HEK293 (cell line): ENCODE data around the gene TLL1.

Experiments
- CTCF ChIA-PET: fragments of 350-600 bp; formaldehyde crosslinking; extraction: SDS; loops from one replicate; lab custom pipeline; 2021; ENCODE audit warnings: antibody characterized with exemption; lab: Yijun Ruan, JAX
- POLR2A ChIA-PET: fragments of 300-600 bp; formaldehyde crosslinking; extraction: SDS; loops from one replicate; lab custom pipeline; 2020; ENCODE audit warnings: antibody characterized with exemption, inconsistent platforms; lab: Yijun Ruan, JAX
- H3K27ac ChIP-seq: fragments of 200-500 bp; sonication (Bioruptor generic); 2 replicates; pipeline ENCODE4 v1.5.1; 2014; ENCODE audit warnings: low read depth, low read length, control low read depth, inconsistent platforms; ENCODE audit errors: extremely low read depth
- H3K36me3 ChIP-seq, 2 experiments: fragments of 200-500 bp in 1 of 2; sonication (Bioruptor generic) in 1 of 2; 1 replicate in 1 of 2; 2 replicates in 1 of 2; pipeline ENCODE4 v1.5.1; 2014 to 2017; ENCODE audit warnings: inconsistent platforms in 2 of 2, low read length in 2 of 2; ENCODE audit not compliant: control insufficient read depth in 2 of 2, insufficient read depth in 1 of 2
- H3K4me1 ChIP-seq: fragments of 200-500 bp; sonication (Bioruptor generic); 2 replicates; pipeline ENCODE4 v1.5.1; 2014; ENCODE audit warnings: mild to moderate bottlenecking, low read length, inconsistent platforms; ENCODE audit not compliant: control insufficient read depth, insufficient read depth
- H3K4me3 ChIP-seq: 2 replicates; pipeline ENCODE4 v1.5.1; 2011; ENCODE audit warnings: low read depth, mild to moderate bottlenecking, control low read depth, low read length, moderate library complexity
- H3K9me3 ChIP-seq: fragments of 200-500 bp; sonication (Bioruptor generic); 2 replicates; pipeline ENCODE4 v1.5.1; 2014; ENCODE audit warnings: low read depth, low read length, inconsistent platforms; ENCODE audit not compliant: control insufficient read depth, insufficient read depth
- GFI1B ChIP-seq: fragments of 450-650 bp; formaldehyde crosslinking; IDR thresholded peaks from 2 replicates; pipeline ENCODE4 v1.5.1; 2016; ENCODE audit warnings: missing biosample characterization, missing genetic modification characterization
- SCRT1 ChIP-seq: fragments of 450-650 bp; formaldehyde crosslinking; IDR thresholded peaks from 2 replicates; pipeline ENCODE4 v1.5.1; 2016; ENCODE audit warnings: missing biosample characterization, missing genetic modification characterization, borderline replicate concordance
- ZNF19 ChIP-seq: fragments of 450-650 bp; formaldehyde crosslinking; IDR thresholded peaks from 2 replicates; pipeline ENCODE4; 2016; ENCODE audit warnings: missing biosample characterization, missing genetic modification characterization, low read depth
- ZNF510 ChIP-seq: fragments of 450-650 bp; formaldehyde crosslinking; IDR thresholded peaks from 2 replicates; pipeline ENCODE4 v1.5.1; 2018; ENCODE audit warnings: mild to moderate bottlenecking, missing genetic modification characterization, missing biosample characterization; ENCODE audit not compliant: insufficient replicate concordance
- ZNF701 ChIP-seq: fragments of 450-650 bp; formaldehyde crosslinking; IDR thresholded peaks from 2 replicates; pipeline ENCODE4 v1.5.1; 2016; ENCODE audit warnings: missing biosample characterization, missing genetic modification characterization
- ZNF76 ChIP-seq: fragments of 450-650 bp; formaldehyde crosslinking; IDR thresholded peaks from 2 replicates; pipeline ENCODE4; 2016; ENCODE audit warnings: low read depth, missing biosample characterization, missing genetic modification characterization, borderline replicate concordance
- ZNF777 ChIP-seq: fragments of 450-650 bp; formaldehyde crosslinking; IDR thresholded peaks from 2 replicates; pipeline ENCODE4 v1.5.1; 2017; ENCODE audit warnings: missing biosample characterization, missing genetic modification characterization, borderline replicate concordance
- TF ChIP-seq, protein P1 (sequence below): fragments of 450-650 bp; formaldehyde crosslinking; IDR thresholded peaks from 2 replicates; pipeline ENCODE4 v1.5.1; 2016; ENCODE audit warnings: missing biosample characterization, missing genetic modification characterization
- TF ChIP-seq, protein P2 (sequence below): fragments of 450-650 bp; formaldehyde crosslinking; IDR thresholded peaks from 2 replicates; pipeline ENCODE4 v1.5.1; 2016; ENCODE audit warnings: missing biosample characterization, missing genetic modification characterization
- TF ChIP-seq, protein P3 (sequence below): fragments of 450-650 bp; formaldehyde crosslinking; IDR thresholded peaks from 2 replicates; pipeline ENCODE4 v1.5.1; 2016; ENCODE audit warnings: missing biosample characterization, missing genetic modification characterization
- TF ChIP-seq, protein P4 (sequence below): fragments of 450-650 bp; formaldehyde crosslinking; IDR thresholded peaks from 2 replicates; pipeline ENCODE4 v1.5.1; 2016; ENCODE audit warnings: missing biosample characterization, missing genetic modification characterization
- TF ChIP-seq, protein P5 (sequence below): fragments of 450-650 bp; formaldehyde crosslinking; IDR thresholded peaks from 2 replicates; pipeline ENCODE4 v1.5.1; 2016; ENCODE audit warnings: missing biosample characterization, missing genetic modification characterization

TLL1 gene

DNA sequence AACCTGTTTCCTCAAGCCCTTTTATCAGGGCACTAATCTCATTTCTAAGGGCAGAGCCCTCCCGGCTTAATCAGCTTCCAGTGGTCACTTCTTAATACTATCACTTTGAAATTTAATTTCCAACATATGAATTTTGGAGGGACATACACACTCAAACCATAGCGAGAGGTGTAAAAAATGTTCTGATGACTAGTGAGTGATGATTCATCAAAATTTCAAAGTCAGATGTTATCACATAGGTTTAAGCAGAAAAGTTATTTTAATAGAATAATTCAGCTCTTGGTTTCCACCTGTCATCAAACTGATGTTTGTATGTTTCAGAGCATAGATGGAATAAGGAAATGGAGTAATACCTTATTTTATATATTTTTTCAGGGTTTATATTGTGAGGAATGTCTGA is 161.9 kb downstream of the TLL1 start (continued):
- TF ChIP-seq, protein P1, sequence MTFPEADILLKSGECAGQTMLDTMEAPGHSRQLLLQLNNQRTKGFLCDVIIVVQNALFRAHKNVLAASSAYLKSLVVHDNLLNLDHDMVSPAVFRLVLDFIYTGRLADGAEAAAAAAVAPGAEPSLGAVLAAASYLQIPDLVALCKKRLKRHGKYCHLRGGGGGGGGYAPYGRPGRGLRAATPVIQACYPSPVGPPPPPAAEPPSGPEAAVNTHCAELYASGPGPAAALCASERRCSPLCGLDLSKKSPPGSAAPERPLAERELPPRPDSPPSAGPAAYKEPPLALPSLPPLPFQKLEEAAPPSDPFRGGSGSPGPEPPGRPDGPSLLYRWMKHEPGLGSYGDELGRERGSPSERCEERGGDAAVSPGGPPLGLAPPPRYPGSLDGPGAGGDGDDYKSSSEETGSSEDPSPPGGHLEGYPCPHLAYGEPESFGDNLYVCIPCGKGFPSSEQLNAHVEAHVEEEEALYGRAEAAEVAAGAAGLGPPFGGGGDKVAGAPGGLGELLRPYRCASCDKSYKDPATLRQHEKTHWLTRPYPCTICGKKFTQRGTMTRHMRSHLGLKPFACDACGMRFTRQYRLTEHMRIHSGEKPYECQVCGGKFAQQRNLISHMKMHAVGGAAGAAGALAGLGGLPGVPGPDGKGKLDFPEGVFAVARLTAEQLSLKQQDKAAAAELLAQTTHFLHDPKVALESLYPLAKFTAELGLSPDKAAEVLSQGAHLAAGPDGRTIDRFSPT (tag by site-specific recombination) = no peak
- TF ChIP-seq, protein P2, sequence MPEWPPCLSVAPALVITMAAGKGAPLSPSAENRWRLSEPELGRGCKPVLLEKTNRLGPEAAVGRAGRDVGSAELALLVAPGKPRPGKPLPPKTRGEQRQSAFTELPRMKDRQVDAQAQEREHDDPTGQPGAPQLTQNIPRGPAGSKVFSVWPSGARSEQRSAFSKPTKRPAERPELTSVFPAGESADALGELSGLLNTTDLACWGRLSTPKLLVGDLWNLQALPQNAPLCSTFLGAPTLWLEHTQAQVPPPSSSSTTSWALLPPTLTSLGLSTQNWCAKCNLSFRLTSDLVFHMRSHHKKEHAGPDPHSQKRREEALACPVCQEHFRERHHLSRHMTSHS (tag by site-specific recombination) = no peak

DNA sequence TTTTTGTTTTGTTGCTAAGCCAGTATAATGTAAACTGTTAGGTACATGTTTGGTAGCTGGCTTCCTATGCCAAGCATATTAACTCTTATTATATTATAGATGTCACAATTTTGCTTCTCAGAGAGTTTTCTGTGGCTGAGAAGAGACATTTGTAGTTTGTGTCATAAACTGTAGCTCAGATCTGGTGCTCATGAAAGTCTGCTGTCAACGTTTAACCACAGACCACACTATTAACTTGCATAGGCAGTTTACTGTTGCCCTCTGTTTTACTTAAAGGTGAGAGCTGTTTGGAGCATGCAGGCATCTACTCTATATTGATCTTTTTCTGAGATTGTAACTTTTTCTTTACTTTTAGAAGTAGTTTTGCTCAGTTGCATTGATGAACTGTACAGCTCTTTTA is 166.8 kb downstream of the TLL1 start:
- CTCF ChIA-PET = no interaction called here
- no peak overlapping the region for H3K27ac ChIP-seq
- no peaks in the 10 kb centered on the region for H3K36me3 ChIP-seq
- no peaks in the 10 kb centered on the region for H3K9me3 ChIP-seq
- H3K4me1 ChIP-seq = no peaks in the 10 kb centered on the region
- POLR2A ChIA-PET = no interaction called here
- H3K4me3 ChIP-seq = no peak overlapping the region
- no peak for TF ChIP-seq SCRT1
- no peak for TF ChIP-seq ZNF777 (tag by site-specific recombination)
- no peak for TF ChIP-seq ZNF510 (tag by site-specific recombination)
- no peak for TF ChIP-seq ZNF76
- TF ChIP-seq, protein P3, sequence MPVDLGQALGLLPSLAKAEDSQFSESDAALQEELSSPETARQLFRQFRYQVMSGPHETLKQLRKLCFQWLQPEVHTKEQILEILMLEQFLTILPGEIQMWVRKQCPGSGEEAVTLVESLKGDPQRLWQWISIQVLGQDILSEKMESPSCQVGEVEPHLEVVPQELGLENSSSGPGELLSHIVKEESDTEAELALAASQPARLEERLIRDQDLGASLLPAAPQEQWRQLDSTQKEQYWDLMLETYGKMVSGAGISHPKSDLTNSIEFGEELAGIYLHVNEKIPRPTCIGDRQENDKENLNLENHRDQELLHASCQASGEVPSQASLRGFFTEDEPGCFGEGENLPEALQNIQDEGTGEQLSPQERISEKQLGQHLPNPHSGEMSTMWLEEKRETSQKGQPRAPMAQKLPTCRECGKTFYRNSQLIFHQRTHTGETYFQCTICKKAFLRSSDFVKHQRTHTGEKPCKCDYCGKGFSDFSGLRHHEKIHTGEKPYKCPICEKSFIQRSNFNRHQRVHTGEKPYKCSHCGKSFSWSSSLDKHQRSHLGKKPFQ (tag by site-specific recombination) = no peak
- TF ChIP-seq GFI1B (tag by site-specific recombination) = no peak
- TF ChIP-seq, protein P4, sequence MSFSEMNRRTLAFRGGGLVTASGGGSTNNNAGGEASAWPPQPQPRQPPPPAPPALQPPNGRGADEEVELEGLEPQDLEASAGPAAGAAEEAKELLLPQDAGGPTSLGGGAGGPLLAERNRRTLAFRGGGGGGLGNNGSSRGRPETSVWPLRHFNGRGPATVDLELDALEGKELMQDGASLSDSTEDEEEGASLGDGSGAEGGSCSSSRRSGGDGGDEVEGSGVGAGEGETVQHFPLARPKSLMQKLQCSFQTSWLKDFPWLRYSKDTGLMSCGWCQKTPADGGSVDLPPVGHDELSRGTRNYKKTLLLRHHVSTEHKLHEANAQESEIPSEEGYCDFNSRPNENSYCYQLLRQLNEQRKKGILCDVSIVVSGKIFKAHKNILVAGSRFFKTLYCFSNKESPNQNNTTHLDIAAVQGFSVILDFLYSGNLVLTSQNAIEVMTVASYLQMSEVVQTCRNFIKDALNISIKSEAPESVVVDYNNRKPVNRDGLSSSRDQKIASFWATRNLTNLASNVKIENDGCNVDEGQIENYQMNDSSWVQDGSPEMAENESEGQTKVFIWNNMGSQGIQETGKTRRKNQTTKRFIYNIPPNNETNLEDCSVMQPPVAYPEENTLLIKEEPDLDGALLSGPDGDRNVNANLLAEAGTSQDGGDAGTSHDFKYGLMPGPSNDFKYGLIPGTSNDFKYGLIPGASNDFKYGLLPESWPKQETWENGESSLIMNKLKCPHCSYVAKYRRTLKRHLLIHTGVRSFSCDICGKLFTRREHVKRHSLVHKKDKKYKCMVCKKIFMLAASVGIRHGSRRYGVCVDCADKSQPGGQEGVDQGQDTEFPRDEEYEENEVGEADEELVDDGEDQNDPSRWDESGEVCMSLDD = no peak
- TF ChIP-seq ZNF701 = no peak
- TF ChIP-seq, protein P5, sequence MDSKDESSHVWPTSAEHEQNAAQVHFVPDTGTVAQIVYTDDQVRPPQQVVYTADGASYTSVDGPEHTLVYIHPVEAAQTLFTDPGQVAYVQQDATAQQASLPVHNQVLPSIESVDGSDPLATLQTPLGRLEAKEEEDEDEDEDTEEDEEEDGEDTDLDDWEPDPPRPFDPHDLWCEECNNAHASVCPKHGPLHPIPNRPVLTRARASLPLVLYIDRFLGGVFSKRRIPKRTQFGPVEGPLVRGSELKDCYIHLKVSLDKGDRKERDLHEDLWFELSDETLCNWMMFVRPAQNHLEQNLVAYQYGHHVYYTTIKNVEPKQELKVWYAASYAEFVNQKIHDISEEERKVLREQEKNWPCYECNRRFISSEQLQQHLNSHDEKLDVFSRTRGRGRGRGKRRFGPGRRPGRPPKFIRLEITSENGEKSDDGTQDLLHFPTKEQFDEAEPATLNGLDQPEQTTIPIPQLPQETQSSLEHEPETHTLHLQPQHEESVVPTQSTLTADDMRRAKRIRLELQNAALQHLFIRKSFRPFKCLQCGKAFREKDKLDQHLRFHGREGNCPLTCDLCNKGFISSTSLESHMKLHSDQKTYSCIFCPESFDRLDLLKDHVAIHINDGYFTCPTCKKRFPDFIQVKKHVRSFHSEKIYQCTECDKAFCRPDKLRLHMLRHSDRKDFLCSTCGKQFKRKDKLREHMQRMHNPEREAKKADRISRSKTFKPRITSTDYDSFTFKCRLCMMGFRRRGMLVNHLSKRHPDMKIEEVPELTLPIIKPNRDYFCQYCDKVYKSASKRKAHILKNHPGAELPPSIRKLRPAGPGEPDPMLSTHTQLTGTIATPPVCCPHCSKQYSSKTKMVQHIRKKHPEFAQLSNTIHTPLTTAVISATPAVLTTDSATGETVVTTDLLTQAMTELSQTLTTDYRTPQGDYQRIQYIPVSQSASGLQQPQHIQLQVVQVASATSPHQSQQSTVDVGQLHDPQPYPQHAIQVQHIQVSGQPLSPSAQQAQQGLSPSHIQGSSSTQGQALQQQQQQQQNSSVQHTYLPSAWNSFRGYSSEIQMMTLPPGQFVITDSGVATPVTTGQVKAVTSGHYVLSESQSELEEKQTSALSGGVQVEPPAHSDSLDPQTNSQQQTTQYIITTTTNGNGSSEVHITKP (tag by site-specific recombination) = no peak
- no peak for TF ChIP-seq ZNF19 (tag by site-specific recombination)
- TF ChIP-seq, all 188 proteins: peak for 0
